H1 (cell line): ENCODE data around the gene SMOC2. TPM values are rescaled to one million over a fixed set of nuclear protein-coding genes. Genes with fewer than 3 reads are reported as not detected.
A peak's percentile ranks its signal among the peaks of the same experiment; 100 is the strongest.

Experiments used
- CTCF ChIA-PET: fragments of 300-600 bp; sonication (Branson Sonifier 250); formaldehyde crosslinking; loops from one replicate; lab custom pipeline; 2021; ENCODE audit not compliant: partially characterized antibody; lab: Charles Lee
- POLR2A ChIA-PET: fragments of 300-600 bp; sonication (Branson Sonifier 250); formaldehyde crosslinking; loops from one replicate; lab custom pipeline; 2021; ENCODE audit warnings: inconsistent platforms; ENCODE audit not compliant: partially characterized antibody; lab: Charles Lee
- DNase-seq, 2 experiments: peaks; one replicate each; pipeline versions ENCODE4 v3.0.0 to v3.0.0-alpha.2; 2010 to 2022; ENCODE audit warnings: low spot score in 2 of 2, low read depth in 1 of 2, mixed read lengths in 1 of 2
- FAIRE-seq: peaks from 2 replicates; lab custom pipeline; 2011; peaks lifted over from hg19 to GRCh38; lab: Jason Lieb, UNC
- H2AFZ ChIP-seq: 2 replicates; pipeline ENCODE4 v1.8.1; 2012; ENCODE audit warnings: low read length, inconsistent platforms
- H2AK5ac ChIP-seq: 2 replicates; pipeline ENCODE4 v1.6.1; 2013; ENCODE audit warnings: low read depth, low read length
- H2BK120ac ChIP-seq: replicated peaks from 2 replicates; pipeline ENCODE3; 2013; ENCODE audit warnings: low read depth, low read length, inconsistent platforms
- H2BK12ac ChIP-seq: 2 replicates; pipeline ENCODE4 v1.6.1; 2013; ENCODE audit warnings: low read depth, low read length
- H2BK15ac ChIP-seq: 2 replicates; pipeline ENCODE4 v1.6.1; 2013; ENCODE audit warnings: low read length
- H2BK20ac ChIP-seq: 2 replicates; pipeline ENCODE4 v1.6.1; 2013; ENCODE audit warnings: low read length
- H2BK5ac ChIP-seq: 2 replicates; pipeline ENCODE4 v1.6.1; 2013; ENCODE audit warnings: low read depth, low read length
- H3K14ac ChIP-seq: 2 replicates; pipeline ENCODE4 v1.6.1; 2013; ENCODE audit warnings: inconsistent platforms; ENCODE audit not compliant: insufficient read length
- H3K18ac ChIP-seq: 2 replicates; pipeline ENCODE4 v1.6.1; 2013; ENCODE audit warnings: low read length; ENCODE audit errors: extremely low read depth
- H3K23ac ChIP-seq: 2 replicates; pipeline ENCODE4 v1.6.1; 2013; ENCODE audit warnings: inconsistent platforms; ENCODE audit not compliant: insufficient read length
- H3K23me2 ChIP-seq: 2 replicates; pipeline ENCODE4 v1.6.1; 2013; ENCODE audit warnings: low read depth, low read length
- H3K27ac ChIP-seq: 2 replicates; pipeline ENCODE4 v1.6.1; 2011; ENCODE audit warnings: low read depth, low read length, inconsistent platforms
- H3K27me3 ChIP-seq, 4 experiments: replicated peaks in 1 of 4; 1 replicate in 1 of 4; 2 replicates in 3 of 4; pipeline versions ENCODE4 v1.6.1 to v1.8.1; 2011 to 2013; ENCODE audit warnings: low read length in 3 of 4, mild to moderate bottlenecking in 3 of 4, inconsistent platforms in 2 of 4, mixed read lengths in 2 of 4, moderate library complexity in 1 of 4; ENCODE audit not compliant: control insufficient read depth in 3 of 4, insufficient read depth in 3 of 4; ENCODE audit errors: extremely low read depth in 1 of 4
- H3K36me3 ChIP-seq, 4 experiments: 2 replicates each; pipeline versions ENCODE4 v1.6.1 to v1.8.1; 2011 to 2013; ENCODE audit warnings: mild to moderate bottlenecking in 4 of 4, low read length in 3 of 4, moderate library complexity in 2 of 4, control low read depth in 1 of 4, inconsistent platforms in 1 of 4; ENCODE audit not compliant: insufficient read depth in 4 of 4, control insufficient read depth in 2 of 4
- H3K4ac ChIP-seq: replicated peaks from 2 replicates; pipeline ENCODE3; 2013; ENCODE audit warnings: low read length, low read depth, mixed read lengths, inconsistent platforms; ENCODE audit not compliant: insufficient read length
- H3K4me1 ChIP-seq, 4 experiments: replicated peaks in 1 of 4; 1 replicate in 1 of 4; 2 replicates in 3 of 4; pipeline versions ENCODE4 v1.6.1 to v1.8.1; 2011 to 2013; ENCODE audit warnings: low read length in 3 of 4, inconsistent platforms in 2 of 4, mixed read lengths in 1 of 4; ENCODE audit not compliant: insufficient read depth in 4 of 4, control insufficient read depth in 3 of 4
- H3K4me2 ChIP-seq, 2 experiments: 2 replicates each; pipeline versions ENCODE4 v1.6.1 to v1.8.1; 2011 to 2013; ENCODE audit warnings: low read depth in 2 of 2, low read length in 2 of 2, control low read depth in 1 of 2, inconsistent platforms in 1 of 2, mild to moderate bottlenecking in 1 of 2; ENCODE audit not compliant: insufficient read depth in 1 of 2
- H3K4me3 ChIP-seq, 4 experiments: fragments of 200-600, 300-600 bp in 1 of 4; sonication (generic), shearing (Covaris generic), sonication (Bioruptor Twin) in 1 of 4; 2 replicates each; pipeline versions ENCODE4 v1.5.1 to v1.8.1; 2011 to 2016; ENCODE audit warnings: low read length in 4 of 4, low read depth in 3 of 4, control low read depth in 2 of 4, inconsistent platforms in 2 of 4, mild to moderate bottlenecking in 2 of 4, mixed read lengths in 1 of 4, moderate library complexity in 1 of 4; ENCODE audit not compliant: insufficient read depth in 2 of 4; ENCODE audit errors: extremely low read depth in 1 of 4
- H3K56ac ChIP-seq: replicated peaks from 2 replicates; pipeline ENCODE3; 2013; ENCODE audit warnings: low read depth, mild to moderate bottlenecking, mixed read lengths, low read length, inconsistent platforms; ENCODE audit not compliant: insufficient read length
- H3K79me1 ChIP-seq: 2 replicates; pipeline ENCODE4 v1.6.1; 2013; ENCODE audit warnings: low read depth, low read length, control low read depth
- H3K79me2 ChIP-seq, 2 experiments: 2 replicates each; pipeline versions ENCODE4 v1.6.1 to v1.8.1; 2012 to 2013; ENCODE audit warnings: low read length in 2 of 2, mild to moderate bottlenecking in 2 of 2, inconsistent platforms in 1 of 2; ENCODE audit not compliant: insufficient read depth in 2 of 2, control insufficient read depth in 1 of 2
- H3K9ac ChIP-seq, 4 experiments: replicated peaks in 1 of 4; 1 replicate in 1 of 4; 2 replicates in 3 of 4; pipeline versions ENCODE4 v1.6.1 to v1.8.1; 2011 to 2013; ENCODE audit warnings: low read depth in 3 of 4, low read length in 3 of 4, control low read depth in 2 of 4, mild to moderate bottlenecking in 2 of 4, moderate library complexity in 2 of 4, inconsistent platforms in 1 of 4; ENCODE audit errors: extremely low read depth in 1 of 4
- H3K9me3 ChIP-seq, 2 experiments: 2 replicates each; pipeline versions ENCODE4 v1.6.1 to v1.8.1; 2012 to 2013; ENCODE audit warnings: mild to moderate bottlenecking in 2 of 2, moderate library complexity in 2 of 2, control low read depth in 1 of 2, inconsistent platforms in 1 of 2, low read depth in 1 of 2, low read length in 1 of 2, mixed read lengths in 1 of 2; ENCODE audit not compliant: insufficient read depth in 2 of 2
- H4K20me1 ChIP-seq, 2 experiments: replicated peaks in 1 of 2; 2 replicates each; pipeline versions ENCODE3 to v1.8.1; 2011 to 2013; ENCODE audit warnings: inconsistent platforms in 2 of 2, low read length in 2 of 2, mild to moderate bottlenecking in 1 of 2; ENCODE audit not compliant: insufficient read depth in 2 of 2, control insufficient read depth in 1 of 2
- H4K5ac ChIP-seq: 2 replicates; pipeline ENCODE4 v1.6.1; 2013; ENCODE audit warnings: low read length, low read depth, mixed read lengths, inconsistent platforms; ENCODE audit not compliant: insufficient read length
- H4K8ac ChIP-seq: 2 replicates; pipeline ENCODE4 v1.8.0; 2013; ENCODE audit warnings: mild to moderate bottlenecking, moderate library complexity, low read length, inconsistent platforms; ENCODE audit not compliant: insufficient read depth; ENCODE audit errors: extremely low read depth
- H4K91ac ChIP-seq: replicated peaks from 2 replicates; pipeline ENCODE3; 2013; ENCODE audit warnings: low read length, mixed read lengths, inconsistent platforms; ENCODE audit not compliant: insufficient read length
- CBX5 ChIP-seq: fragments of 300-800, 300-1000 bp; sonication (generic); IDR thresholded peaks from 2 replicates; pipeline ENCODE4 v1.7.1; 2016; ENCODE audit warnings: antibody characterized with exemption, low read length, low read depth
- CTBP2 ChIP-seq: IDR thresholded peaks from 2 replicates; pipeline ENCODE4 v1.7.0; 2011; ENCODE audit warnings: borderline replicate concordance, mild to moderate bottlenecking, moderate library complexity, mixed read lengths, low read length; ENCODE audit not compliant: insufficient read depth, insufficient read length
- FOSL1 ChIP-seq: IDR thresholded peaks from 2 replicates; pipeline ENCODE4 v1.6.1; 2011; ENCODE audit warnings: mild to moderate bottlenecking, low read depth, low read length, moderate library complexity; ENCODE audit not compliant: insufficient read depth
- HDAC6 ChIP-seq: IDR thresholded peaks from one replicate; pipeline ENCODE4 v1.7.1; 2012; ENCODE audit warnings: low read depth, mild to moderate bottlenecking, inconsistent platforms, low read length, moderate library complexity
- NANOG ChIP-seq: IDR thresholded peaks from 2 replicates; pipeline ENCODE4 v1.6.1; 2011; ENCODE audit warnings: low read length, low read depth, mild to moderate bottlenecking, inconsistent platforms; ENCODE audit not compliant: insufficient read depth, poor library complexity, severe bottlenecking
- POLR2A ChIP-seq, 2 experiments: IDR thresholded peaks; 1 replicate in 1 of 2; 2 replicates in 1 of 2; pipeline ENCODE4 v1.6.1; 2011; ENCODE audit warnings: low read depth in 2 of 2, low read length in 2 of 2, mild to moderate bottlenecking in 2 of 2; ENCODE audit errors: control extremely low read depth in 1 of 2
- SIX5 ChIP-seq: IDR thresholded peaks from 2 replicates; pipeline ENCODE4 v1.6.1; 2011; ENCODE audit warnings: mild to moderate bottlenecking, low read depth, low read length
- SP4 ChIP-seq: IDR thresholded peaks from 2 replicates; pipeline ENCODE4 v1.6.1; 2012; ENCODE audit warnings: low read length, inconsistent platforms
- ZNF274 ChIP-seq: IDR thresholded peaks from 2 replicates; pipeline ENCODE4 v1.7.0; 2012; ENCODE audit warnings: low read length, borderline replicate concordance; ENCODE audit errors: extremely low read depth
- WGBS, 2 experiments: shearing (Covaris generic) in 1 of 2; methylation state at CpG; one replicate each; pipeline versions ENCODE4 v1.1.6 to v1.1.7; 2013 to 2015; ENCODE audit warnings: low lambda C conversion rate in 2 of 2, mixed read lengths in 2 of 2, inconsistent platforms in 1 of 2, low coverage in 1 of 2, missing lambda C conversion rate in 1 of 2; ENCODE audit not compliant: insufficient replicate concordance in 2 of 2, insufficient coverage in 1 of 2, insufficient read length in 1 of 2; ENCODE audit errors: extremely low coverage in 1 of 2, missing lambda C conversion rate in 1 of 2; 5-methylcytosine and 5-hydroxymethylcytosine counted together
- polyA plus RNA-seq, 7 experiments: library from polyadenylated mRNA; depleted of rRNA in 3 of 7; stranded (reverse) in 5 of 7; unstranded in 2 of 7; fragments of >200 nt in 5 of 7; fragments of 200-250 nt in 2 of 7; gene quantifications; 1 replicate in 5 of 7; 2 replicates in 1 of 7; 4 replicates in 1 of 7; pipeline versions ENCODE4 v1.2.1 to v1.2.3, GENCODE V29; 2011 to 2013; ENCODE audit warnings: missing spikeins in 2 of 7, mixed read lengths in 2 of 7
- total RNA-seq: library from RNA; stranded (reverse); fragmentation: NEBNext Ultra II Directional; extraction: Animal tissue kit (Norgen Biotek cat#: 25700); gene quantifications from 2 replicates; pipeline ENCODE4 v1.2.1, GENCODE V29; 2021

The SMOC2 gene
- total and polyA plus RNA-seq, 2 of the 8 experiments (the other 6 are each of a cell fraction or from before 2014, with no cell fraction given), result 7.7 to 8.5 TPM

GRCh38 chr6:168691774-168692173 lies 250.8 kb downstream of the SMOC2 start:
- H3K14ac ChIP-seq, result no peak overlapping the region
- no peak overlapping the region for H4K5ac ChIP-seq
- no peak overlapping the region for H3K4me2 ChIP-seq
- H3K23ac ChIP-seq, result no peak overlapping the region
- POLR2A ChIA-PET, result interaction anchor here (1.3 kb wide), 1 partner anchor 9 kb away, joined by 4 read pairs; no protein-coding TSS in a partner anchor
- no peak overlapping the region; the same call in 1 of the 2 replicates for H2BK5ac ChIP-seq
- H3K79me1 ChIP-seq, result no peaks in the 10 kb centered on the region
- no peak overlapping the region for H3K18ac ChIP-seq
- peak overlapping the region; percentile 98; the same call in 1 of the 2 replicates for H2BK15ac ChIP-seq
- no peaks in the 10 kb centered on the region for H4K20me1 ChIP-seq
- WGBS, 2 experiments, result 94% methylated on average over 7 of the region's 7 CpGs; no CpG with 5 or more reads in 1 of the 2 experiments
- CTCF ChIA-PET, result interaction anchor here (1.0 to 1.3 kb wide), 2 partner anchors 19 to 22 kb away, joined by 3 read pairs; no protein-coding TSS in a partner anchor
- peaks cover 1 to 8% (median 6%) of the 10 kb centered on the region in 4 experiments; a peak in 5 of 7 replicates for H3K4me1 ChIP-seq
- no peak overlapping the region for H2BK20ac ChIP-seq
- H3K79me2 ChIP-seq, result no peaks in the 10 kb centered on the region
- no peak overlapping the region for H4K8ac ChIP-seq
- H2BK12ac ChIP-seq, result peak overlapping the region; percentile 95; the same call in 1 of the 2 replicates
- peak overlapping the region; percentile 84 for H4K91ac ChIP-seq
- no peak overlapping the region for H2BK120ac ChIP-seq
- H3K4me3 ChIP-seq, result no peak overlapping the region
- 0 out of 2 replicates have a peak overlapping the region, but pooled peaks have one; percentile 34 for H2AK5ac ChIP-seq
- no peak overlapping the region for H3K27ac ChIP-seq
- DNase-seq, result no peak
- H3K9me3 ChIP-seq, result no peaks in the 10 kb centered on the region
- H3K27me3 ChIP-seq, result no peaks in the 10 kb centered on the region
- peak overlapping the region; percentile 49 for H3K4ac ChIP-seq
- H2AFZ ChIP-seq, result no peak overlapping the region
- TF ChIP-seq HDAC6 (no peak), SP4 (no peak), ZNF274 (no peak), SIX5 (no peak), POLR2A (IDR thresholded peaks at IDR 0.05; ENCODE audit: control extremely low read depth in 1 of 2, low read depth in 2 of 2, low read length in 2 of 2) (no peak), FOSL1 (no peak), CBX5 (no peak), NANOG (no peak), CTBP2 (no peak)
- no peaks in the 10 kb centered on the region for H3K23me2 ChIP-seq
- no peak for FAIRE-seq
- H3K56ac ChIP-seq, result no peak overlapping the region
- H3K9ac ChIP-seq, result no peak overlapping the region
- no peaks in the 10 kb centered on the region for H3K36me3 ChIP-seq
